Upper lobe of left lung (tissue), 4 donors: ENCODE results near the gene FTO.

Experiments
- POLR2A ChIP-seq, 4 donors: fragments of 450-650 bp; IDR thresholded peaks; one replicate each; pipeline ENCODE4 v1.5.1; 2016 to 2017; ENCODE audit warnings: antibody characterized with exemption in 4 of 4, mild to moderate bottlenecking in 2 of 4
- TF ChIP-seq, protein P1 (sequence below), 6 experiments: fragments of 450-650 bp in 4 of 6; fragments of 200-600 bp in 2 of 6; sonication (generic) in 2 of 6; IDR thresholded peaks; one replicate each; pipeline ENCODE4 v1.5.1; 2016 to 2019; ENCODE audit warnings: antibody characterized with exemption in 6 of 6

DNA sequence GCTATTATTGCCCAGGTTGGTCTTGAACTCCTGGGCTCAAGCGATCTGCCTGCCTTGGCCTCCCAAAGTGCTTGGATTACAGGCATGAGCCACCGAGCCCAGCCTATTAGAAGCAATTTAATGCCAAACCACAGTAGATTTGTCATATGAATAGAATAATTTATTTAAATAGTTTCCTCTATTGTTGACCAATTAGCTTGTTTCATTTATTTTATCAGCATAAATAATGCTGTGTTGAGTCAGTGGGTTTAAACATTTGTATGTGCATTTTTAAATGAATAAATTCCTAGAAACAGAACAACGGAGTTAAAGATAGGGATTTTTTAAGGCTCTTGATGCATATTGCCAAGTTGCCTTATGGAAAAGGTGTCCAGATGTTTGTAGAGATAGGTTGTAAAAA lies 26.7 kb downstream of the FTO start:
- TF ChIP-seq, protein P1, sequence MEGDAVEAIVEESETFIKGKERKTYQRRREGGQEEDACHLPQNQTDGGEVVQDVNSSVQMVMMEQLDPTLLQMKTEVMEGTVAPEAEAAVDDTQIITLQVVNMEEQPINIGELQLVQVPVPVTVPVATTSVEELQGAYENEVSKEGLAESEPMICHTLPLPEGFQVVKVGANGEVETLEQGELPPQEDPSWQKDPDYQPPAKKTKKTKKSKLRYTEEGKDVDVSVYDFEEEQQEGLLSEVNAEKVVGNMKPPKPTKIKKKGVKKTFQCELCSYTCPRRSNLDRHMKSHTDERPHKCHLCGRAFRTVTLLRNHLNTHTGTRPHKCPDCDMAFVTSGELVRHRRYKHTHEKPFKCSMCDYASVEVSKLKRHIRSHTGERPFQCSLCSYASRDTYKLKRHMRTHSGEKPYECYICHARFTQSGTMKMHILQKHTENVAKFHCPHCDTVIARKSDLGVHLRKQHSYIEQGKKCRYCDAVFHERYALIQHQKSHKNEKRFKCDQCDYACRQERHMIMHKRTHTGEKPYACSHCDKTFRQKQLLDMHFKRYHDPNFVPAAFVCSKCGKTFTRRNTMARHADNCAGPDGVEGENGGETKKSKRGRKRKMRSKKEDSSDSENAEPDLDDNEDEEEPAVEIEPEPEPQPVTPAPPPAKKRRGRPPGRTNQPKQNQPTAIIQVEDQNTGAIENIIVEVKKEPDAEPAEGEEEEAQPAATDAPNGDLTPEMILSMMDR (IDR thresholded peaks at IDR 0.05): no peak
- TF ChIP-seq POLR2A (IDR thresholded peaks at IDR 0.05): no peak
